SK-N-MC (cell line): ENCODE results near the gene MAGEA9.
"Not testable (repeated sequence)": the region's sequence is repeated elsewhere in the genome, so short reads cannot be mapped to it uniquely, and the experiment has no call there.

ENCODE experiments used
- EZH2 ChIP-seq: fragments of 200-600 bp; sonication (generic); IDR thresholded peaks from one replicate; pipeline ENCODE4 v1.6.1; 2017; ENCODE audit warnings: antibody characterized with exemption
- FOXP2 ChIP-seq: optimal IDR thresholded peaks from 2 replicates; pipeline ENCODE3; 2011; ENCODE audit warnings: mild to moderate bottlenecking, moderate library complexity; ENCODE audit not compliant: insufficient read depth; ENCODE audit errors: extremely low read length, control extremely low read depth
- POLR2AphosphoS5 ChIP-seq: IDR thresholded peaks from 2 replicates; pipeline ENCODE4 v1.6.1; 2012; ENCODE audit warnings: mild to moderate bottlenecking, low read depth, low read length, borderline replicate concordance

DNA sequence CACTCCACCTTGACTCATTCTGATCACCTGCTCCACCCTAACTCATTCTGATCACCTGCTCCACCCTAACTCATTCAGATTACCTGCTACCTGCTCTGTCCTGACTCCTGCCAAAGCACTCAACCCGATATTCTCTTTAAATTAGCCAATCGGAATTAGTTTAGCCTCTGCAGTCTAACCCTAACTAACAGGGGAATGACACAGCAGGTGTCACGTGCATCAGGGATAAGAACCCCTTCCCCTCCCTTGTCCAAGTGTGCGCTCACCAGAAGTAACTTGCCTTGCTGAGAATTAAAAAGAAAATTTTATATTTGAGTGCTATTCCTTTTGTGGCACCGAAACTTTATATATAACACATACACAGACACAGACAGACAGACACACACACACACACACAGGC, 55.0 kb downstream of the MAGEA9 start:
- TF ChIP-seq POLR2AphosphoS5, EZH2, FOXP2: not testable (repeated sequence)
